ENCODE data around the gene CLEC9A. TPM values are rescaled to one million over a fixed set of nuclear protein-coding genes. Genes with fewer than 3 reads are reported as not detected.

CLEC9A gene
- total and polyA plus RNA-seq, 10 donors = 0.28 to 3.7 (median 1.1) TPM; not detected in 1

DNA sequence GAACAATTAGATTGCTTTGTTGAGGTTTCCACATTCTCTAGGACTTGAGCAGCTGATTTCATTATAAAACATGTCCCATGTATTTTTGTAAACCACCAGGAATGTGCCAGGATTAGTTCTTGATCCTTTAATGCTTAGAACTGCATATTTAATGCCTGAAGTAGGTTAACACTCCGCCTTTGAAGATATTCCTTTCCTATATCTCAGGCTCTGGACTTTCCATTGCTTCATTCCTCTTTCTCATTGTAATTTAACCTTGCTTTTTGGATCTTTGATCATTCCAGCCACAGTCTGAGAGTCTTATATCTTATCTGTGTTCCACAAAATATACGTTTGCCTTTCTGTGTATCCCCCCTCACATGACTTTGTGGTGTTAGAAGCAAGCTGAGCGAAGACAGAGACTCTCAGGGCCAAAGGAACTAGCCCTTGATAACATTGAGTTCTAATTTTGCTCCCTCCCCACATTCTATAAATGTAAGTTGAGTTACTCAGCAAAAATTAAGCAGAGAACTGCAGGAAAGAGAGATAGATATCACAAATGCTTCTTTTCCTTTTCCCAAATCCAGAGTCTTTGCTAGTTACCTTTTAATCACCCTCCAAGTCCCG lies 29.2 kb upstream of the CLEC9A start:
- no peak overlapping the region for H3K27ac ChIP-seq
- no peak for DNase-seq
- TF ChIP-seq POLR2A (IDR thresholded peaks at IDR 0.05) (no peak), POLR2AphosphoS5 (IDR thresholded peaks at IDR 0.05) (no peak)
- TF ChIP-seq, protein P1, sequence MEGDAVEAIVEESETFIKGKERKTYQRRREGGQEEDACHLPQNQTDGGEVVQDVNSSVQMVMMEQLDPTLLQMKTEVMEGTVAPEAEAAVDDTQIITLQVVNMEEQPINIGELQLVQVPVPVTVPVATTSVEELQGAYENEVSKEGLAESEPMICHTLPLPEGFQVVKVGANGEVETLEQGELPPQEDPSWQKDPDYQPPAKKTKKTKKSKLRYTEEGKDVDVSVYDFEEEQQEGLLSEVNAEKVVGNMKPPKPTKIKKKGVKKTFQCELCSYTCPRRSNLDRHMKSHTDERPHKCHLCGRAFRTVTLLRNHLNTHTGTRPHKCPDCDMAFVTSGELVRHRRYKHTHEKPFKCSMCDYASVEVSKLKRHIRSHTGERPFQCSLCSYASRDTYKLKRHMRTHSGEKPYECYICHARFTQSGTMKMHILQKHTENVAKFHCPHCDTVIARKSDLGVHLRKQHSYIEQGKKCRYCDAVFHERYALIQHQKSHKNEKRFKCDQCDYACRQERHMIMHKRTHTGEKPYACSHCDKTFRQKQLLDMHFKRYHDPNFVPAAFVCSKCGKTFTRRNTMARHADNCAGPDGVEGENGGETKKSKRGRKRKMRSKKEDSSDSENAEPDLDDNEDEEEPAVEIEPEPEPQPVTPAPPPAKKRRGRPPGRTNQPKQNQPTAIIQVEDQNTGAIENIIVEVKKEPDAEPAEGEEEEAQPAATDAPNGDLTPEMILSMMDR (IDR thresholded peaks at IDR 0.05 in 8 of 11, conservative IDR thresholded peaks at IDR 0.05 in 3 of 11) = no peak
- intact Hi-C loops (cut with DNase I; ENCODE audit: low total_unique reads) = no loop called here
- H3K36me3 ChIP-seq = no peaks in the 10 kb centered on the region
- H3K27me3 ChIP-seq (replicated peaks in 1 of 7) = no peaks in the 10 kb centered on the region
- no peaks in the 10 kb centered on the region for H3K4me1 ChIP-seq
- no peaks in the 10 kb centered on the region for H3K9me3 ChIP-seq
- 56 to 77% (median 66%) methylated on average over 4 of the region's 4 CpGs for WGBS, 5 donors
- no peak overlapping the region for H3K4me3 ChIP-seq

DNA sequence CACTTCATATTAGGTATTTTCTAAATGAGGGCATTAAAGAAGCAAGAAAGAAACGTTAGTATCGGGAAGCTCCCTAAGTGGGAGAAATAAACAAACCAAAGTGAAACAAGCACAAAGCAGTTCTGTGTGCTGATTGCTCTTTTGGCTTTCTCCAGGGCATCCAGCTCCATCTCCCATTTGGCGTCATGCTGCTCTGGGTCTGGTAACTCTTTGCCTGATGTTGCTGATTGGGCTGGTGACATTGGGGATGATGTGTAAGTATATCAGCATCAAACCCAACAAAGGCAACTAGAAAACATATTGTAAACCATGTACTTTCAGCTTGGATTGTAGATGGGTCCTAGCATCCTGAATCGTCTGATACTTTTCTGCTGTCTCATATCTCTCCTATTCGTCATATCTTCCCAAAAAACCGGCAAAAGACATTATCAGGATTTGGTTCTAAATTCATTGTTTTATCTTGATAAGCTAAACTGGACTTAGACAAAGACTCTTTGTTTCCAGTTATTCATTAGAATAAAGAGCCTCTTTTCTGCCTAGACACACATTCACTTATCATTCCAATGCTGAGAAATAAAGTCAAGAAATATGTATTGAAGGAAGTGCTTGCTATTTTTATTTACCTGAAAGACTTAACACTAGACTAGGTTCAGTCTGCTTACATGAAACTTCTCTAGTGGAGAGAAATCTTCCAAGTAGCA lies 17.7 kb upstream of the CLEC9A start:
- intact Hi-C loops (cut with DNase I; ENCODE audit: low total_unique reads) = no loop called here
- 89 to 94% (median 91%) methylated on average over 6 of the region's 6 CpGs for WGBS, 5 donors

DNA sequence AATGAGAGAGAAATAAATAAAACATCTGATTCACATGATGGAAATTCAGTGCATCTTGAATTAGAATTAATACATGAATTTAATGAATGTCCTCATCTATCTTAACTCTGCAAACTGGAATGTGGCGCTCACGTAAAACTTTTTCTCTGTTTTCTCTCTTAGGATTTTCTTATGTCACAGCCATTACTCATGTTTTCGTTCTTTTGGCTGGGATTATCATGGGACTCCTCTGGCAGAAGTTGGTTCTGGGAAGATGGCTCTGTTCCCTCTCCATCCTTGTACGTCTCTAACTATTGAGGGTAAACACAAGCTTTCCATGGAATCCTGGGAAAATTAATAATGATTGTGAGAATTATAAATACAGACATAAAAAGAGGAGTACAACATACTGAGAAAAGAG lies 15.0 kb upstream of the CLEC9A start:
- 88 to 94% (median 89%) methylated on average over 4 of the region's 4 CpGs for WGBS, 5 donors
- Histone ChIP-seq H3K4me3 (no peak overlapping the region), H3K4me1 (no peaks in the 10 kb centered on the region), H3K36me3 (no peaks in the 10 kb centered on the region), H3K9me3 (no peaks in the 10 kb centered on the region), H3K27me3 (replicated peaks in 1 of 7) (peaks cover 0 to 4% (median 0%) of the 10 kb centered on the region in 7 donors), H3K27ac (no peak overlapping the region)
- no peak for DNase-seq
- TF ChIP-seq, protein P1 (IDR thresholded peaks at IDR 0.05 in 8 of 11, conservative IDR thresholded peaks at IDR 0.05 in 3 of 11) = no peak
- TF ChIP-seq POLR2A (IDR thresholded peaks at IDR 0.05) = no peak
- no peak for TF ChIP-seq POLR2AphosphoS5 (IDR thresholded peaks at IDR 0.05)
- intact Hi-C loops (cut with DNase I; ENCODE audit: low total_unique reads) = no loop called here

More for the DNA sequence above, 17.7 kb upstream of the CLEC9A start:
- Histone ChIP-seq H3K36me3 (no peaks in the 10 kb centered on the region), H3K4me3 (no peak overlapping the region), H3K27ac (no peak overlapping the region), H3K27me3 (replicated peaks in 1 of 7) (peaks cover 0 to 4% (median 0%) of the 10 kb centered on the region in 7 donors), H3K9me3 (no peaks in the 10 kb centered on the region), H3K4me1 (peaks cover 0 to 4% (median 0%) of the 10 kb centered on the region in 6 donors)
- no peak for DNase-seq
- TF ChIP-seq, protein P1 (IDR thresholded peaks at IDR 0.05 in 8 of 11, conservative IDR thresholded peaks at IDR 0.05 in 3 of 11) = no peak
- TF ChIP-seq POLR2AphosphoS5 (IDR thresholded peaks at IDR 0.05) = no peak
- TF ChIP-seq POLR2A (IDR thresholded peaks at IDR 0.05) = no peak

DNA sequence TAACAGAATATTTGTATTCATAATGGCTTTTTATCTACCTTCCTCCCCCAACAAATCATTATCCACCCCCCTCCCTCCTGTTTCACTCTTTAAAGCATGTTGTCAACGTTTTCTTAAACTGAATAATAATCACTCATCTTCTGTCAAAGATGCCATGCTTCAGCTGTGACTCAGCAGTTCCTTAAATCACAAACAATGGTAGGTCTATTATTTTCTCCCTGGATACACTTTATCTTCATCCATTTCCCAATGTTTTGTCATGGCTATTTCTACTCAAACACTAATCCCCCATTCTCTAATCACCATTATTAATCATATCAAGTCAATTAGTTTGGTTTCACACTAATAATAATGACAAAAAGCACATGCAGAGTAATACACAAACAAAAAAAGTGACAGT lies 13.6 kb upstream of the CLEC9A start:
- intact Hi-C loops (cut with DNase I; ENCODE audit: low total_unique reads) = no loop called here
- Histone ChIP-seq H3K27me3 (replicated peaks in 1 of 7) (peaks cover 0 to 4% (median 0%) of the 10 kb centered on the region in 7 donors), H3K27ac (no peak overlapping the region), H3K36me3 (no peaks in the 10 kb centered on the region), H3K4me3 (no peak overlapping the region), H3K9me3 (no peaks in the 10 kb centered on the region), H3K4me1 (no peaks in the 10 kb centered on the region)
- 0 to 4% (median 1%) methylated on average over 1 of the region's 1 CpG for WGBS, 5 donors
- DNase-seq = no peak
- no peak for TF ChIP-seq POLR2AphosphoS5 (IDR thresholded peaks at IDR 0.05)
- no peak for TF ChIP-seq POLR2A (IDR thresholded peaks at IDR 0.05)
- TF ChIP-seq, protein P1 (IDR thresholded peaks at IDR 0.05 in 8 of 11, conservative IDR thresholded peaks at IDR 0.05 in 3 of 11) = no peak
